ENCODE results near the gene VAPA. TPM values are rescaled to one million over a fixed set of nuclear protein-coding genes. Genes with fewer than 3 reads are reported as not detected.

VAPA gene
- total RNA-seq, 1 donor from 2014 or later: 130 TPM

GRCh38 chr18:10003281-10003680, 89.5 kb downstream of the VAPA start:
- no peak for TF ChIP-seq CTCF (IDR thresholded peaks at IDR 0.05; ENCODE audit: unreplicated experiment)
- H3K27ac Mint-ChIP-seq: no peak overlapping the region

GRCh38 chr18:10003866-10004265, 90.0 kb downstream of the VAPA start:
- Mint-ChIP-seq H3K27ac (no peak overlapping the region), H3K27me3 (ENCODE audit: low read depth) (no peaks in the 10 kb centered on the region), H3K4me3 (no peak overlapping the region), H3K36me3 (peaks cover 10% of the 10 kb centered on the region), H3K4me1 (peaks cover 13% of the 10 kb centered on the region), H3K9me3 (peaks cover 26% of the 10 kb centered on the region)
- DNase-seq (ENCODE audit: low spot score in 2 of 2, unreplicated experiment in 2 of 2): no peak
- no peak for TF ChIP-seq CTCF (IDR thresholded peaks at IDR 0.05; ENCODE audit: unreplicated experiment)

More at GRCh38 chr18:10003281-10003680, 89.5 kb downstream of the VAPA start:
- no peak for DNase-seq (ENCODE audit: low spot score in 2 of 2, unreplicated experiment in 2 of 2)
- H3K27me3 Mint-ChIP-seq (ENCODE audit: low read depth): no peaks in the 10 kb centered on the region
- no peak overlapping the region for H3K4me3 Mint-ChIP-seq
- H3K4me1 Mint-ChIP-seq: peaks cover 13% of the 10 kb centered on the region
- peaks cover 29% of the 10 kb centered on the region for H3K9me3 Mint-ChIP-seq
- peaks cover 12% of the 10 kb centered on the region for H3K36me3 Mint-ChIP-seq

GRCh38 chr18:10006311-10006893, 92.6 kb downstream of the VAPA start:
- peaks cover 31% of the 10 kb centered on the region for H3K4me1 Mint-ChIP-seq
- H3K4me3 Mint-ChIP-seq: no peak overlapping the region
- H3K36me3 Mint-ChIP-seq: no peaks in the 10 kb centered on the region
- peaks cover 7% of the 10 kb centered on the region for H3K9me3 Mint-ChIP-seq
- no peaks in the 10 kb centered on the region for H3K27me3 Mint-ChIP-seq (ENCODE audit: low read depth)
- no peak for DNase-seq (ENCODE audit: low spot score in 2 of 2, unreplicated experiment in 2 of 2)
- peak overlapping the region; percentile 43 for H3K27ac Mint-ChIP-seq
- TF ChIP-seq CTCF (IDR thresholded peaks at IDR 0.05; ENCODE audit: unreplicated experiment): no peak

GRCh38 chr18:10008006-10008647, 94.3 kb downstream of the VAPA start:
- Mint-ChIP-seq H3K27ac (no peak overlapping the region), H3K9me3 (no peaks in the 10 kb centered on the region), H3K4me3 (no peak overlapping the region), H3K27me3 (ENCODE audit: low read depth) (no peaks in the 10 kb centered on the region), H3K4me1 (peaks cover 38% of the 10 kb centered on the region), H3K36me3 (no peaks in the 10 kb centered on the region)
- DNase-seq (ENCODE audit: low spot score in 2 of 2, unreplicated experiment in 2 of 2): no peak
- TF ChIP-seq CTCF (IDR thresholded peaks at IDR 0.05; ENCODE audit: unreplicated experiment): no peak

Other genes starting within 250 kb of the VAPA start
- 20.0 to 21.8 TPM (median 21.8 TPM) in 3 replicates for gene RAB31, start 205.7 kb upstream of the VAPA start, total RNA-seq
- 0.29 TPM in 1 of 3 replicates, not detected in the others for gene TXNDC2, start 28.0 kb upstream of the VAPA start, total RNA-seq

Data from mesothelial cell of epicardium (in vitro differentiated cells).